WERI-Rb-1 (cell line): ENCODE data around the gene GABBR2.

ENCODE experiments used
- DNase-seq: peaks from one replicate; pipeline ENCODE4 v3.0.0-alpha.2; 2020
- H3K27ac ChIP-seq: fragments of 250-450 bp; sonication (Bioruptor Pico); 2 replicates; pipeline ENCODE4 v1.5.1; 2020; ENCODE audit warnings: mild to moderate bottlenecking, moderate library complexity
- H3K27me3 ChIP-seq: fragments of 250-450 bp; sonication (Bioruptor Pico); 2 replicates; pipeline ENCODE4 v1.5.1; 2021; ENCODE audit warnings: mild to moderate bottlenecking, low read depth, moderate library complexity; ENCODE audit not compliant: insufficient read depth, severe bottlenecking
- H3K36me3 ChIP-seq: fragments of 250-450 bp; sonication (Bioruptor Pico); 2 replicates; pipeline ENCODE4 v1.5.1; 2020; ENCODE audit warnings: mild to moderate bottlenecking, moderate library complexity
- H3K4me3 ChIP-seq: 2 replicates; pipeline ENCODE4 v1.5.1; 2011; ENCODE audit warnings: low read depth, mild to moderate bottlenecking, control low read depth, low read length
- H3K9me3 ChIP-seq: fragments of 250-450 bp; sonication (Bioruptor Pico); 2 replicates; pipeline ENCODE4 v1.5.1; 2021; ENCODE audit warnings: mild to moderate bottlenecking, moderate library complexity; ENCODE audit not compliant: severe bottlenecking
- TF ChIP-seq, protein P1 (sequence below): IDR thresholded peaks from 2 replicates; pipeline ENCODE4 v1.5.1; 2011; ENCODE audit warnings: low read depth, mild to moderate bottlenecking, control low read depth, inconsistent platforms, low read length

Gene GABBR2

DNA sequence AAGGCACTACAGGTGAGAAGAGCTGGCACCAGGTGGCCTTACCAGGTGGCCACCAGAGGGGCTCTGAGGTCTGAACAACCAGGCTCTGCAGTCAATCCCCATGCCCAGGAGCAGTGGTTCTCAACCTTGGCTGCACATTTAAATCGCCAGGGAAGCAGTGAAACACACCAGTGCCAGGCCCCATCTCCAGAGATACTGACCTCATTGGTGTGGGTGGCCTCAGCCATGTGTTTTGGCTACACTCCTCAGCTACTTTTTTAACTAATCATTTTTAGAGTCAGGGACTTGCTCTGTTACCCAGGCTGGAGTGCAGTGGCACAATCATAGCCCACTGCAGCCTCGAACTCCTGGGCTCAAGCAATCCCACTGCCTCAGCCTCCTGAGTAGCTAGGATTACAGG, 56.0 kb downstream of the GABBR2 start:
- Histone ChIP-seq H3K27me3 (no peaks in the 10 kb centered on the region), H3K4me3 (no peak overlapping the region), H3K9me3 (no peaks in the 10 kb centered on the region), H3K36me3 (no peaks in the 10 kb centered on the region), H3K27ac (no peak overlapping the region)
- TF ChIP-seq, protein P1, sequence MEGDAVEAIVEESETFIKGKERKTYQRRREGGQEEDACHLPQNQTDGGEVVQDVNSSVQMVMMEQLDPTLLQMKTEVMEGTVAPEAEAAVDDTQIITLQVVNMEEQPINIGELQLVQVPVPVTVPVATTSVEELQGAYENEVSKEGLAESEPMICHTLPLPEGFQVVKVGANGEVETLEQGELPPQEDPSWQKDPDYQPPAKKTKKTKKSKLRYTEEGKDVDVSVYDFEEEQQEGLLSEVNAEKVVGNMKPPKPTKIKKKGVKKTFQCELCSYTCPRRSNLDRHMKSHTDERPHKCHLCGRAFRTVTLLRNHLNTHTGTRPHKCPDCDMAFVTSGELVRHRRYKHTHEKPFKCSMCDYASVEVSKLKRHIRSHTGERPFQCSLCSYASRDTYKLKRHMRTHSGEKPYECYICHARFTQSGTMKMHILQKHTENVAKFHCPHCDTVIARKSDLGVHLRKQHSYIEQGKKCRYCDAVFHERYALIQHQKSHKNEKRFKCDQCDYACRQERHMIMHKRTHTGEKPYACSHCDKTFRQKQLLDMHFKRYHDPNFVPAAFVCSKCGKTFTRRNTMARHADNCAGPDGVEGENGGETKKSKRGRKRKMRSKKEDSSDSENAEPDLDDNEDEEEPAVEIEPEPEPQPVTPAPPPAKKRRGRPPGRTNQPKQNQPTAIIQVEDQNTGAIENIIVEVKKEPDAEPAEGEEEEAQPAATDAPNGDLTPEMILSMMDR, result no peak
- no peak for DNase-seq

DNA sequence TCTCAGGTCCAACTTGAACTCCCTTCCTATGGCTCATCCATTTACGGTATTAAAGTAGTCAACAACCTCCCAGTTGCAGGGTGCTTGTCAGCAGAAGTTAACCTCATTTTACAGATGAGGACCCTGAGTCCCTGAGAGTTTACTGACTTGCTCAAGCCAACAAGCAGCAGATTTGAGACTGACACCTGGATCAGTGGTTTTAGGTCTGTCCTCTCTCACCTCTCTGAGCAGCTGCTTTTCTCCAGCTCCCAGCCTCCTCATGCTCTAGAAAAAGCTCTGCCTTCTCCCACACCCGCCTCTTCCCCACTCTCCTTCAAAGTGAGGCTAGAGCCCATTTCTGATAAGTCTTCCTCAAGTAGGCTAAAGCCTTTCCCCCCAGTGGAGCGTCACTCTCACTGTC, 56.4 kb downstream of the GABBR2 start:
- H3K9me3 ChIP-seq, result no peaks in the 10 kb centered on the region
- H3K27me3 ChIP-seq, result no peaks in the 10 kb centered on the region
- no peaks in the 10 kb centered on the region for H3K36me3 ChIP-seq
- H3K4me3 ChIP-seq, result no peak overlapping the region
- TF ChIP-seq, protein P1, result no peak
- no peak overlapping the region for H3K27ac ChIP-seq
- no peak for DNase-seq

DNA sequence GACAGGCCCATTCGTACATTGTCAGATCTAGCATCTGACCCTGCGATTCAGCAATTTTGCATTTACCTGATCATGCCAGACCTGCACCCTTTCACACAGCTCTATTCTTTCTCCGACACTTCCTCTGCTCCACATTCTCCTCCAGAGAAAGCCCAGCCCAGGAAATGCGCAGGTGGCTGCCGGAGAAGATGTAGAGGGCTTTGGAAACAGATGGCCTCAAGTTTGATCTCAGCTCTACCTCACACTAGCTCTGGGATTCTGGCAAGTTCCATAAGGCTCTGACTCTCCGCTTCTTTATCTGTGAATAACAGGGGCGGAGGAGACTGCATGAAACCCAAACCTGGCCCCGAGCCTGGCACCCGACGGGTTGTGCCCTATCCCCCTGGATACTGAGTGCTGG, 61.5 kb downstream of the GABBR2 start:
- TF ChIP-seq, protein P1, result no peak

DNA sequence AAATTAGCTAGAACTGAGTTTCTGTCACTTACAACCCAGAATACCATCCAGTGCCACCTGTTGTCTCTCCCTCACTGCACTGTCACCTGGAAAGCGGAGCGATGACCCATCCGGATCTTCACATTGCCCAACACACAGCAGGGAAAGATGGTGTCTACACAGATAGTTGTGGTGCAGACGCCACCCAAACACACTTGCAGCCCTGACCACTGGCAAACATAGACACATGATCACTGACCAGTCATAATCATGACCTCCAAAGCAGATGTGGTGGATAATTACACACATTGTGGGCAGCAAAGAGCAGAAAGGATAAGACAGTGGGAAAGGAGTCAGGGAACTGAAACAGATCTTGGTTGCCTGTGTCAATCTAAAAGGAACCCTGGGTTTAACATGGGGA, 64.7 kb downstream of the GABBR2 start:
- peaks cover 7% of the 10 kb centered on the region for H3K36me3 ChIP-seq

More for the DNA sequence above, 61.5 kb downstream of the GABBR2 start:
- Histone ChIP-seq H3K9me3 (no peaks in the 10 kb centered on the region), H3K27ac (no peak overlapping the region), H3K27me3 (no peaks in the 10 kb centered on the region), H3K36me3 (peaks cover 7% of the 10 kb centered on the region), H3K4me3 (no peak overlapping the region)
- no peak for DNase-seq

DNA sequence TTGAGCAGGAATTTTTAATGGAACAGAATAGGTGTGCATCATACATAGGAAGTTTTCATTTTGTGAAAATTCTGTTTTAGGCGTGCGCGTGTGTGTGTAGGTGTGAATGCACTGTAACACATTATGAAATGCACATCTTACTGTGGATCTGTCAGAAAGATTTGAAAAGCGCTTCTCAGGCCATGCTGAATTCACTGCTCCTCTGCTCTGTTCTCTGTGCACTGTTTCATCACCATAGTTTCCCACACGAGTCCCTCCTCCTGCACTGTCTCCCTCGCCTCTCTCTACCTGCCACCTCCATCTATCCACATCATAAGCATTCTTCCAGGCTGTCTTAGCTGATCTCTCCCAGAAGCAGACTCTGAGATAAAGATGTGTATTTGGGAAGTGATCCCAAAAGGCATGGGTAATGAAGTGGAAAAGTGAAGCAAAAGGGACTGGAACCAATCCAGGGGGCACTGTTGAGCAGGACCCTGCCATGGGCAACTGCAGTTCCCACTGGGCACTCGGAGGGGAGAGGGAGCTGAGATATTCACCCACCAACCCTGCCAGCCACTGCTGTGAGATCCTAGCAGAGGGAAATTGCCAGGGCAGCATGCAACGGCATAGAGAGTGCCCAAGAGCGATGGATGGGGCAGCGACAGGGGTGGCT, 65.9 kb downstream of the GABBR2 start:
- H3K4me3 ChIP-seq, result no peak overlapping the region
- no peak overlapping the region for H3K27ac ChIP-seq
- peaks cover 7% of the 10 kb centered on the region for H3K36me3 ChIP-seq
- H3K9me3 ChIP-seq, result no peaks in the 10 kb centered on the region
- H3K27me3 ChIP-seq, result no peaks in the 10 kb centered on the region
- DNase-seq, result peak; percentile 21
- TF ChIP-seq, protein P1, result peak; percentile 66

More for the DNA sequence above, 64.7 kb downstream of the GABBR2 start:
- TF ChIP-seq, protein P1, result no peak
- Histone ChIP-seq H3K27me3 (no peaks in the 10 kb centered on the region), H3K9me3 (no peaks in the 10 kb centered on the region), H3K27ac (no peak overlapping the region), H3K4me3 (no peak overlapping the region)
- DNase-seq, result no peak

DNA sequence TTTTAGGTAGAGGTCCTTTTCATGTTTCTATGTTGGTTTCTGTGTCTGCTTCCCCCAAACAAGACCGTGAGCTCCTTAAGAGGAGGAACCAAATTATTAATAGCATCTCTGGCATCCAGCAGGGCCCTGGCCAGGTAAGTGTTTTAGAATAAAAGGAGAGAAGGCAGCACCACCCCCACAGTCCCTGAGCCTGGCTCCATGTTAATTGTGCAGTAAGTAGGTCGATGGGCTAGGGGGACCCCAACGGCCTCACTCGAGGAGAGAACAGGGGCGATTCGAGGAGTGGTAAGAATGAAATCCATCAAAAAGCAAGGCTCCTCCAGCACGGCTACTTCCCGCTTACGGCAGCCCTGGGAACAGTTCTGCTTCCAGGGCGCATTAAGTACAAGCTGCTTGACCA, 67.0 kb downstream of the GABBR2 start:
- Histone ChIP-seq H3K27ac (no peak overlapping the region), H3K9me3 (no peaks in the 10 kb centered on the region), H3K4me3 (no peak overlapping the region), H3K27me3 (no peaks in the 10 kb centered on the region), H3K36me3 (peaks cover 7% of the 10 kb centered on the region)
- no peak for DNase-seq
- TF ChIP-seq, protein P1, result no peak
